M059J (cell line): ENCODE data around the gene SLC22A8. TPM values are rescaled to one million over a fixed set of nuclear protein-coding genes. Genes with fewer than 3 reads are reported as not detected.

Experiments
- total RNA-seq: library from RNA; depleted of rRNA; stranded (reverse); fragments of >200 nt; shearing (Covaris generic); gene quantifications from 2 replicates; pipeline ENCODE4 v1.2.3, GENCODE V29; 2014; rRNA removed

The SLC22A8 gene
- total RNA-seq, 1 experiment from 2014 or later: not detected

Other genes starting within 250 kb of the SLC22A8 start
- gene TAF6L, start 244.4 kb downstream of the SLC22A8 start, total RNA-seq: 14.5 and 17.3 TPM in 2 replicates
- 82.1 and 138 TPM in 2 replicates for gene TMEM179B, start 228.4 kb downstream of the SLC22A8 start, total RNA-seq
- gene TMEM223, start 223.8 kb downstream of the SLC22A8 start, total RNA-seq: 38.7 and 41.7 TPM in 2 replicates
- 23.2 and 30.0 TPM in 2 replicates for gene NXF1, start 210.4 kb downstream of the SLC22A8 start, total RNA-seq
- gene STX5, start 183.8 kb downstream of the SLC22A8 start, total RNA-seq: 57.2 and 57.5 TPM in 2 replicates
- gene TEX54, start 183.0 kb downstream of the SLC22A8 start, total RNA-seq: not detected in 2 replicates
- 55.2 and 61.8 TPM in 2 replicates for gene WDR74, start 176.3 kb downstream of the SLC22A8 start, total RNA-seq
- 125 and 141 TPM in 2 replicates for gene SLC3A2, start 134.9 kb downstream of the SLC22A8 start, total RNA-seq
- gene CHRM1, start 94.5 kb downstream of the SLC22A8 start, total RNA-seq: not detected in 2 replicates
- gene SLC22A6, start 30.9 kb downstream of the SLC22A8 start, total RNA-seq: not detected in 2 replicates
- not detected in 2 replicates for gene SLC22A24, start 128.4 kb upstream of the SLC22A8 start, total RNA-seq
- not detected in 2 replicates for gene SLC22A25, start 227.8 kb upstream of the SLC22A8 start, total RNA-seq